Measurements from ENCODE around the gene CCT4. TPM values are rescaled to one million over a fixed set of nuclear protein-coding genes. Genes with fewer than 3 reads are reported as not detected.
"Not testable (repeated sequence)": the region's sequence is repeated elsewhere in the genome, so short reads cannot be mapped to it uniquely, and the experiment has no call there.

The CCT4 gene
- total and polyA plus RNA-seq, 2 donors (not counting 1 experiment from before 2014, with no cell fraction given) = 136 to 187 TPM

GRCh38 chr2:61877571-61878245 lies 10.7 kb downstream of the CCT4 start:
- no peak for TF ChIP-seq EZH2 (IDR thresholded peaks at IDR 0.05; ENCODE audit: low read length, missing control alignments)
- TF ChIP-seq, protein P1, sequence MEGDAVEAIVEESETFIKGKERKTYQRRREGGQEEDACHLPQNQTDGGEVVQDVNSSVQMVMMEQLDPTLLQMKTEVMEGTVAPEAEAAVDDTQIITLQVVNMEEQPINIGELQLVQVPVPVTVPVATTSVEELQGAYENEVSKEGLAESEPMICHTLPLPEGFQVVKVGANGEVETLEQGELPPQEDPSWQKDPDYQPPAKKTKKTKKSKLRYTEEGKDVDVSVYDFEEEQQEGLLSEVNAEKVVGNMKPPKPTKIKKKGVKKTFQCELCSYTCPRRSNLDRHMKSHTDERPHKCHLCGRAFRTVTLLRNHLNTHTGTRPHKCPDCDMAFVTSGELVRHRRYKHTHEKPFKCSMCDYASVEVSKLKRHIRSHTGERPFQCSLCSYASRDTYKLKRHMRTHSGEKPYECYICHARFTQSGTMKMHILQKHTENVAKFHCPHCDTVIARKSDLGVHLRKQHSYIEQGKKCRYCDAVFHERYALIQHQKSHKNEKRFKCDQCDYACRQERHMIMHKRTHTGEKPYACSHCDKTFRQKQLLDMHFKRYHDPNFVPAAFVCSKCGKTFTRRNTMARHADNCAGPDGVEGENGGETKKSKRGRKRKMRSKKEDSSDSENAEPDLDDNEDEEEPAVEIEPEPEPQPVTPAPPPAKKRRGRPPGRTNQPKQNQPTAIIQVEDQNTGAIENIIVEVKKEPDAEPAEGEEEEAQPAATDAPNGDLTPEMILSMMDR (conservative IDR thresholded peaks at IDR 0.05 in 1 of 2, IDR thresholded peaks at IDR 0.05 in 1 of 2; ENCODE audit: low read depth in 1 of 2, low read length in 2 of 2) = no peak
- H3K4me2 ChIP-seq (ENCODE audit: extremely low read depth, insufficient read depth, low read length) = no peak overlapping the region
- H3K4me3 ChIP-seq (replicated peaks in 1 of 4; ENCODE audit: control extremely low read depth in 1 of 4, insufficient read depth in 1 of 4, low read depth in 3 of 4, low read length in 4 of 4) = no peak overlapping the region
- H3K9ac ChIP-seq (ENCODE audit: insufficient read depth, low read length) = no peak overlapping the region
- H2AFZ ChIP-seq (ENCODE audit: low read length) = no peak overlapping the region
- H3K27me3 ChIP-seq (ENCODE audit: control insufficient read depth, insufficient read depth, low read length) = no peaks in the 10 kb centered on the region
- H3K27ac ChIP-seq (ENCODE audit: insufficient read depth, low read length) = no peak overlapping the region
- no peaks in the 10 kb centered on the region for H3K79me2 ChIP-seq (ENCODE audit: control insufficient read depth, insufficient read depth, low read length)
- H3K36me3 ChIP-seq (ENCODE audit: control insufficient read depth, insufficient read depth, low read length) = peaks cover 10% of the 10 kb centered on the region
- DNase-seq (ENCODE audit: low read depth in 2 of 2) = no peak
- H3K4me1 ChIP-seq (ENCODE audit: control insufficient read depth, extremely low read depth, insufficient read depth, low read length) = no peaks in the 10 kb centered on the region
- H4K20me1 ChIP-seq (ENCODE audit: control insufficient read depth, extremely low read depth, insufficient read depth, low read length) = no peaks in the 10 kb centered on the region
- no peaks in the 10 kb centered on the region for H3K9me3 ChIP-seq (ENCODE audit: control insufficient read depth, insufficient read depth, low read depth, low read length)

- no peak for DNase-seq (ENCODE audit: low read depth in 2 of 2)
- H2AFZ ChIP-seq (ENCODE audit: low read length) = no peak overlapping the region
- H3K27ac ChIP-seq (ENCODE audit: insufficient read depth, low read length) = no peak overlapping the region
- peaks cover 12% of the 10 kb centered on the region for H3K36me3 ChIP-seq (ENCODE audit: control insufficient read depth, insufficient read depth, low read length)
- no peak overlapping the region for H3K4me3 ChIP-seq (replicated peaks in 1 of 4; ENCODE audit: control extremely low read depth in 1 of 4, insufficient read depth in 1 of 4, low read depth in 3 of 4, low read length in 4 of 4)
- no peaks in the 10 kb centered on the region for H3K27me3 ChIP-seq (ENCODE audit: control insufficient read depth, insufficient read depth, low read length)
- H4K20me1 ChIP-seq (ENCODE audit: control insufficient read depth, extremely low read depth, insufficient read depth, low read length) = no peaks in the 10 kb centered on the region
- TF ChIP-seq, protein P1 (conservative IDR thresholded peaks at IDR 0.05 in 1 of 2, IDR thresholded peaks at IDR 0.05 in 1 of 2; ENCODE audit: low read depth in 1 of 2, low read length in 2 of 2) = no peak
- TF ChIP-seq EZH2 (IDR thresholded peaks at IDR 0.05; ENCODE audit: low read length, missing control alignments) = no peak
- H3K4me1 ChIP-seq (ENCODE audit: control insufficient read depth, extremely low read depth, insufficient read depth, low read length) = no peaks in the 10 kb centered on the region
- H3K4me2 ChIP-seq (ENCODE audit: extremely low read depth, insufficient read depth, low read length) = no peak overlapping the region
- no peaks in the 10 kb centered on the region for H3K9me3 ChIP-seq (ENCODE audit: control insufficient read depth, insufficient read depth, low read depth, low read length)
- H3K9ac ChIP-seq (ENCODE audit: insufficient read depth, low read length) = no peak overlapping the region
- H3K79me2 ChIP-seq (ENCODE audit: control insufficient read depth, insufficient read depth, low read length) = no peaks in the 10 kb centered on the region
Measured at GRCh38 chr2:61876400-61876799, 12.1 kb downstream of the CCT4 start.

GRCh38 chr2:61866482-61867089 lies 21.9 kb downstream of the CCT4 start:
- not testable (repeated sequence) for H3K4me2 ChIP-seq (ENCODE audit: extremely low read depth, insufficient read depth, low read length); H3K9me3 ChIP-seq (ENCODE audit: control insufficient read depth, insufficient read depth, low read depth, low read length); H3K79me2 ChIP-seq (ENCODE audit: control insufficient read depth, insufficient read depth, low read length); H3K9ac ChIP-seq (ENCODE audit: insufficient read depth, low read length); H3K27me3 ChIP-seq (ENCODE audit: control insufficient read depth, insufficient read depth, low read length); H3K4me3 ChIP-seq (replicated peaks in 1 of 4; ENCODE audit: control extremely low read depth in 1 of 4, insufficient read depth in 1 of 4, low read depth in 3 of 4, low read length in 4 of 4); H3K36me3 ChIP-seq (ENCODE audit: control insufficient read depth, insufficient read depth, low read length); H3K4me1 ChIP-seq (ENCODE audit: control insufficient read depth, extremely low read depth, insufficient read depth, low read length); H4K20me1 ChIP-seq (ENCODE audit: control insufficient read depth, extremely low read depth, insufficient read depth, low read length); H3K27ac ChIP-seq (ENCODE audit: insufficient read depth, low read length); H2AFZ ChIP-seq (ENCODE audit: low read length); DNase-seq (ENCODE audit: low read depth in 2 of 2)

Measured in fibroblast of lung (primary cell).